Cardiac septum (tissue), 1 donor: Measurements from ENCODE around the gene SDC4. TPM values are rescaled to one million over a fixed set of nuclear protein-coding genes. Genes with fewer than 3 reads are reported as not detected.
A peak's percentile ranks its signal among the peaks of the same experiment; 100 is the strongest.

Experiments
- DNase-seq: peaks from one replicate; pipeline ENCODE4 v3.0.0-alpha.2; 2020; ENCODE audit warnings: low spot score
- intact Hi-C: fragments of 100-400 bp; cut with DNase I; formaldehyde crosslinking; loops from one replicate; pipeline ENCODE4 v1.14.0; 2022
- total RNA-seq: library from RNA; stranded (reverse); fragmentation: NEBNext Ultra II Directional; extraction: Animal tissue kit (Norgen Biotek cat#: 25700); gene quantifications from one replicate; pipeline ENCODE4 v1.2.1, GENCODE V29; 2021
- donor health status: DM: no; HTN: no; CAD: no.

SDC4 gene
- total RNA-seq, 1 donor from 2014 or later = 100 TPM

DNA sequence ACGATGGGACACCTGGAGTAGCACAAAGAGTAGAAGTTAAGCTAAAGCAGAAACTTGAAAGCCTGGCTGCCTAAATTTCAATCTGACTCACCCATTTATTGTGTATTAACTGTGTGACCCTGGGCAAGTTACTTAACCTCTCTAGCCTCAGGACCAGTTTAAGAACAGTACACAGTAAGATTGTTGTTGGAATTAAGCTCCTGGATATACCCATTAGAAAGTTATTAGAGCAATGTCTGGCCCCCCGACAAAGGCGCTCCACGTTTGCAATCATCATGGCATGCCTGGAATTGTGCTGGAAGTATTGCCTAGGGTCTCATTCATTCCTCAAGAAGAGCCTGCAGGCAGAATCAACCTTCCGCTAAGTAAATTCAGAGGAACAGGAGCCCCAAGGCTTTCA lies 1.4 kb downstream of the SDC4 start:
- intact Hi-C loops = no loop called here
- DNase-seq = no peak

DNA sequence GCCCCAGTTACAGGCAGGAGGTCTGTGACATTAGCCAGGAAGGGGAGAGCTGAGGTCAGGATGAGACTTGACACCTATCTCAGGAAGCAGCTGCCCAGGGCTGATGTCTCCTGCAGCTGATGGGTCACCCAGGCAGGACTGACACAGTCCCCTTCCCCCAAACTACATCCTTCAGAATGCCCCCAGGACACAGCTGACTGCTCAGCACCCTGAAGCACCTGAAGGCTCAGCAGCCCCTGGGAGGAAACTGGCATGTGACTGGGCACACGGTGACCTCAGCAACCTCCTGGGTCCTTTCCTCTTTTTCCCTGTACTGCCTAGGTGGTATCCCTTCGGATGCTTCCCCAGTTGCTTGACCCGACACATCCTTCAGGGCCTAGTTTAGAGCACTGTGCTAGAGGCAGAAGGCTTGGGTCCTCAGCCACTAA lies 1.9 kb downstream of the SDC4 start:
- intact Hi-C loops = no loop called here
- no peak for DNase-seq

DNA sequence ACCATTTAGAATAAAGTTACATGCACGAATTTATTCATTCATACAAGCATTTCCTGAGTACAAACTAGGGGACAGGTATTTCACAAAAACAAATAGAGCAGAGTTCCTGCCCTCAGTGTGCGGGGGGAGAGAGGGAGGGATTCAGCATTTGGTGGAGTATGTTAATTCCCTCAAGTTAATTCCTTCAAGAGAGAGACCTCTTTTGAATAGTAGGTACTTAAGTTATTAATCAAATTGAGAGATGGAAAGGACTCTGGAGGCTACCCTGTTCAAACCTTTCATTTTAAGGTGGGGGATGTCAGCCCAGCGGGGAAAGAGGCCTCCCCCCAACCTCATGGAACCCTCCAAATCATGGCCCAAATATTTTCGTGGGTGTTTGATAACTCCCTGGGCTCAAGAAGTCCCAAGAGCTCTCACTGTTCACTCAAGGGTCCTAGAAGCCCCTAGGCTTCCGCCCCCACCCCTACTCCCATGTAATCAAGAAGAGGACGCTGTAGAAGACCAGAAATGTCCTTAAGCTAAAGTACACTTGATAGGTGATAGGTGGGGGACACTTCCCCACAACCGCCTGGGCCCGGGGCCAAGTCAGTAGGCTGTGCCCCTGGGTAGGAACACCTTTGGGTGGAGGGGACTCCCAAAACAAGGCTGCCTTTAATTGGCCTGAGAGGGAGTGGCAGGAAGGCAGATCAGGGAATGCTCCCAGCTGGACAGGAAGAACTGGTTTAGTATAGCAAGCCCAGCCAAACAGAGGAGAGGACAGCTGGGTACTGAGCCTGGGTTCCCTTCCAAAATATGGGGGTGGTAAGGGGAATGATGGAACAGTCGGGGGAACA lies 2.9 kb downstream of the SDC4 start:
- DNase-seq = no peak
- intact Hi-C loops = no loop called here

DNA sequence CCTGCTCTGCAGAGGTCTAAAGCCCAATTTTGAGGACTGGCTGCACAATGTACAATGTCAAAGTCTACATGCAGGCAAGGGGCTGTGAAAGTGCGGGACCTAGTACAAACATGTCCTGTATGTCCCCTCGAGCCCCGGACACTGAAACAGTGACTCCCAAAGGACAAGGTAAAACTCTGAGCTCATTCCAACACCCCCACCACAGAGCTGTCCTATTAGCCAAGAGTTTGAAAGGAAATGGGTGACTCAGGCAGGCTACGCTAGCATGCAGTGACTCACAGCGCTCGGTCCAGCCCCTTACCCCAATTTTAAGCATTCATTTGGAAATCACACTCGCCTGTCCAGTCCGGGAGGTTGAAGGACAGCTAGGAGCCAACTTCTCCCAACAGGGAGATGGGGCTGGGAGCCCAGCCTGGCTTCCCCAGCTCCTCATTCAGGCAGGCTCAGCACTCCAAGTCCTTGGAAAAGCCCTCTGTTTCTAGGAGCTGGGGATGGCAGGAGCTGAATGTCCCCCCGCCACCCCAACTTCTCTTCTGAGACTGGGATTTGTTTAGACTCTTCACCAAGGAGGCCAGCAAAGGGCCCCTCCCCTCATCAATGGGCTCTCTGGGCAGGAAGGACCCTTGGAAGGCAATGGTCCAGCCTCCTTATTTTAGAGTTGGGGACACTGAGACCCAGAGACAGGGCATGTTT lies 3.9 kb downstream of the SDC4 start:
- no peak for DNase-seq
- intact Hi-C loops = no loop called here

DNA sequence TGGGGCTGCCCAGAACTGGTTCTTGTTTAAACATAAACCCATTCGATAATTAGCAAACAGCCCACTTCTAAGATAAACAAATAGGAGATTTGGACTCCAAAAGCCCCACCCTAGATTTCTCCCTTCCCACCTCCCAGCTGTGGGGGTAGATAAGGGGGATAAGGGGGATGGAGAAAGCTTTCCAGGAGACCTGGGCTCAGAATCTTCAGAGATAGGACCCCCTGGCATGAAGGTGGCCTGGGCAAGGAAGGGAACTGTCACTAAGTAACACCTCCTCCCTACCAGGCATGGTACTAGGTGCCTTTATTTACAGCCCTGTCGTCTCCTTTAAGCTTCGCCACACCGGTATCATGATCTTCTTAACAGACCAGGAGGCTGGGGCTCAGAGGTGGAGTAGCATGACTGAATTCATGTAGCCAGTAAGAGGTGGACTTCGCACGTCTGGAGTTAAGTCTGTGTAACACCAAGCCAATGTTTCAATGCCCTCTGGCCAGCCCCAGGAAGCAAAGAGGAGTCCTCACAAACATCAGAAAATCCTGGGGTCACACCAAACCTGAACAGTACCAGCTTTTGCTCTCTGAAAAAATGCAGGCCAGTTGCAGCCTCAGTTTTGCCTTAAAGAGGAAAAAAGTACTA lies 4.6 kb downstream of the SDC4 start:
- intact Hi-C loops = loop anchor here (2.0 kb wide), 1 partner anchor 63 kb away; no protein-coding TSS in a partner anchor
- DNase-seq = no peak

DNA sequence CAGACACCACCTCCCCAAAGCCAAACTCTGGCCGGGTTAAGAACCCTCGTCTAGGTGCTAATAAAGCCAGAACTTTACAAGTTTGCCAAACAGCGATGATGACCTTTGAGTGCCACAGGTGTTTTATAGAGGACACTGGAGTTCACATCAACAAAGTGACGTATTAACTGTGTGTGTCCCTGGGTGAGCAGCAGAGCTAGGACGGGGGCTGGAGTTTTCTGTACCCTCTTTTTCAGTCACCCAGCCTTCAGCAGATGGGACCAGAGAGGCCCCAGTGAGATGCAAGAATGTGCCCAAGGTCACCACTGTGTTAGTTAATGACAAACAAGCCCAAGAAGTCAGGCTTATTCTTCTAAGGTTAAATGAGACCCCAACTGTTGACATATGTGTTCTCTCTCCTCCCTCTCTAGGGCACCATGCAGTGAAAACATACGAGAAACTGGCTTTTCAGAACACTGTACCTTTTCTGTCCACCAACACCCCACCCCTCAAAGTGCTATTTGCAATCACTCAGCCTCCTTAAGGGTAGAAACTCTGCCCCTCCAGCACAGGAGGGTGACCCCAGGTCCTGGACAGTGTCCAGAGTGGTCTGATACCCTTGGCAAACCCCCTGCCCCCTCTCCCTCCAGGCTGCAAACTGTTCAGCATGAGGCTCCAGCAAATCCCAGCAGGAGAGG lies 5.2 kb downstream of the SDC4 start:
- no peak for DNase-seq
- intact Hi-C loops = loop anchor here (1.0 to 2.0 kb wide), 2 partner anchors 15 to 64 kb away; no protein-coding TSS in a partner anchor

DNA sequence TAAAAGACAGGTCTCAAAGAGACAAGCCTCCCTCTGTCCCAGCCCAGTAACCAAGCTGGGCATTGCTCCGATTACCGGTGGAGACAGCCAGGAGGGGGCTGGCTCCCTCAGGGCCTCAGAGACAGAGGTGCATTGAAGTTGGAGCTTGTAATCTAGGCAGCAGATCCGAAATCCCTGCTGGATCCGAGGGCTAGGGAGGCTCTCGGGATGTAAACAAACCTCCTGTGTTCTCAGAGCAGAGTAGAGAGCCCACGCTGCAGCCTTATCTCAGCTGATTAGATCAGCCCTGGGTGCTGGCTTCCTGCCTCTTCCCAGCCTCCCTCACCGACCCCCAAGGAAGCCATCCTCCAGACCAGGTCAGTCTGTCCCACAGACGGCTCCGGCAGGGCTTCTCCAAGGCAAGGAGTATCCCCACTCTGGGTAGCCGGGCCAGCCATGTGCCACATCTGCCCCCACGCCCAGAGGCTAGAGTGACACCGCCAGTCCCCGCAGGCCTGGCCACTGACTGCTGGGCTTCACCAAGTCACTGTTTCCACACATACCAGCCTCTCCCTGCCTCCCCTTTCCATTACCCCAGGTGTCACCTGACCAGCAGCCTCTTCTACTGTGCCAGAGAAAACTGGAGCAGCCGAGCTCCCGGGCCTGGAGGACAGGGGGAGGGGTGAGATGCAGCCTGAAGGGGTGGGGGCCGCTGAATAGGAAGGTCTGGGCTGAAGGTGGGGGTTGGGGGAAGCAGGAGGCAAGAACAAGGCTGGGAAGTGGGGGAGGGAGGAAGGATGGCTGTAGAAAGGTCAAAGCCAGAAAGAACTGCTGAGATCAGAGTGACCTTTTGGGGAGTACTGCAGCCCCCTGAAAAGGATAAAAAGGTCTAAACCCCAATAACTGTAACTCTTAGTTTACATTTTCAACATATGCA lies 6.0 kb downstream of the SDC4 start:
- intact Hi-C loops = loop anchor here (1.0 to 2.0 kb wide), 2 partner anchors 16 to 65 kb away; no protein-coding TSS in a partner anchor
- peak; percentile 90 for DNase-seq

DNA sequence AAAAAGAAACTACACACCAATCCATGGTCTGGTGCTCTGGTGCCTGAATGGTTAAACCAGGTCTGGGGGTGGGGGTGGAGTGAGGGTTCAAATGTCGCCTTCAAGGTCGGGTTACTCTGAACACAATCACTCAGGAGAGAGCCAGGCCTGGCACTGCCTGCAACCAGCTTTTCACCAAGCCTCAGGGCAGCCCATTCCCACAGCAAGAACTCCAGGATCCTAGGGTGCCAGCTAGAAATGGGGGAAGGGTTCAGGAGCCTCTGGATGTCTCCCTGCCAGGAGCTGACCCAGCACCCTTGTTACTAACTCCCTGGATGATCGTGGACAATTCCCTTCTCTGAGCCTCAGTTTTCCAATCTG lies 6.7 kb downstream of the SDC4 start:
- no peak for DNase-seq
- intact Hi-C loops = no loop called here

DNA sequence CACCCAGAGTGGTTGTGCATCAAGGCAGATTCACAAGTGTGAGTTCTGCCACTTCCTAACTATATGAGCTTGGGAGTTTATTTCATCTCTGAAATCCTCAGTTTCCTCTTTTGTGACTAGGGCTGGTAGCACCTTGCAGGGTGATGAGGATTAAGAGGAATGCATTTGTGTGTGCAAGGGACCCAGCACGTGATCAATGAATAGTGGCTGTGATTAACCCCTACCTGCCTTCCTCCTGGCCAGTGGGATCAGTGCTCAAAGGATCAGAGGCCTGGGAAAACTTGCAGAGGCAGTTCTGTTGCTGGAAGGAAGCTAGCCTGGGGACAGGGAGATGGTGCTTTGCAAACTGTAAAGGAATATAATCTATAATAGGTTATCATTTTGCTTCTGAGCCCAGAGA lies 7.3 kb downstream of the SDC4 start:
- intact Hi-C loops = no loop called here
- no peak for DNase-seq

DNA sequence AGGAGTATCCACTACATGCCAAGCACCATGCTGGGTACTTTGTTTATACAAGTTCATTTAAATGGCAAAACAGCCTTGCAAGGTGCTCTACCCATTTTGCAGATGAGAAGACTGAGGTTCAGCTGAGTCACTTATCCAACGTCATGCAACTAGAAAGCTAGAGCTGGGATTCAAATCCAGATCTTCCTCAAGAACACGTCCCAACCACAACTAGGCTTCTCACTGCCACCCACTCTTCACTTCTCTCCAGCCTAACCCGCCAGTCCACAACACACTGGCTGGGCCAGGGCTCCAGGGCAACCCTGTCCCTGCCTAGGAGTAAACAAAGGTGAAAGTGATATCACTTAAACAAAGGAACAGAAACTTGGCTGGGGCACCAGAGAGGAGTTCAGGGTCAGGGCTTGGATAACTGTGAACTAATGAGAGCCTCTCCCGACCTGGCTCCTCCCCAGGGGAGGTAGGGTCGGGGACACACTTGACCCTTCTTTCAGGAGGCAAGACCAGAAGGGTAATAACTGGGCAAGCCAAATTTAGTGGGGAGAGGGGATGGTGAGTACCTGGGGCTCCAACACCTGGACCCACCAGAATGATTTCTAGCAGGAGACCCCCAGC lies 7.9 kb downstream of the SDC4 start:
- intact Hi-C loops = no loop called here
- DNase-seq = no peak

DNA sequence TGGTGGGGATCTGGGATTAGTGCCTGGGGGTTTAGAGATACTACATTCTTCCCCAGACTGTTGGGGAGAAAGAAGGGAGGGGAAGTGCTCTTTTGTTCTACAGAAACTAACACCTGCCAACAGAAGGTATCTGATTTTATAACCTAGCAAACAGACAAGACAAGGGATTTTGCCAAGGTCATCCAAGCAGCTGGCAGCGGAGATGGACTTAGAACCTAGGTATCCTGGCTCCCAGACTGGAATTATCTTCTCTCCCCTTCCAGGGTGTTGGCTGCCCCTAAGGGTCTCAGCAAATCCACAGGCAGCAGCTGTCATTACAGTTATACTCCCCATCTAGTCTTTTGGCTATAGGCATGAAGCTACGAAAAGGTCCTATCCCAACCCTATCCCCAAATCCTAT lies 8.4 kb downstream of the SDC4 start:
- intact Hi-C loops = no loop called here
- DNase-seq = no peak

DNA sequence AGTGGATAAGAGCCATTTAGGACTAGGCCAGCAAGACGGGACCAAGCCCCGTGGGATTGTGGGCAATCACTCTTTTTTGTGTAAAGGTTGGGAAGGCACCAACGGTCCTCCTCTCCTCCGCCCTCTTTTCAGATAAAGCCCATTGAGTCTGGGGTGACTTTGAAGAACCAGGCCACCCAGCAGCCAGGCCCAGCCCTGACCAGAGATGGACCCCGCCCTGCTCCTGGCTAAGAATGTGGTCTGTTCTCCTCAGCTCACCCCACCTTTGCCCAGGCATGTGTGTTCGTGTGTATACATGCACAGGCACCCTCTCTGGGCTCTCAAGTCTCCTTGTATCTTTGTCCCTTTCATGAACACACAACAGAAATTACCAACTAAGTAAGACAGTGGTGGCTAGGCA lies 9.1 kb downstream of the SDC4 start:
- intact Hi-C loops = no loop called here
- no peak for DNase-seq

DNA sequence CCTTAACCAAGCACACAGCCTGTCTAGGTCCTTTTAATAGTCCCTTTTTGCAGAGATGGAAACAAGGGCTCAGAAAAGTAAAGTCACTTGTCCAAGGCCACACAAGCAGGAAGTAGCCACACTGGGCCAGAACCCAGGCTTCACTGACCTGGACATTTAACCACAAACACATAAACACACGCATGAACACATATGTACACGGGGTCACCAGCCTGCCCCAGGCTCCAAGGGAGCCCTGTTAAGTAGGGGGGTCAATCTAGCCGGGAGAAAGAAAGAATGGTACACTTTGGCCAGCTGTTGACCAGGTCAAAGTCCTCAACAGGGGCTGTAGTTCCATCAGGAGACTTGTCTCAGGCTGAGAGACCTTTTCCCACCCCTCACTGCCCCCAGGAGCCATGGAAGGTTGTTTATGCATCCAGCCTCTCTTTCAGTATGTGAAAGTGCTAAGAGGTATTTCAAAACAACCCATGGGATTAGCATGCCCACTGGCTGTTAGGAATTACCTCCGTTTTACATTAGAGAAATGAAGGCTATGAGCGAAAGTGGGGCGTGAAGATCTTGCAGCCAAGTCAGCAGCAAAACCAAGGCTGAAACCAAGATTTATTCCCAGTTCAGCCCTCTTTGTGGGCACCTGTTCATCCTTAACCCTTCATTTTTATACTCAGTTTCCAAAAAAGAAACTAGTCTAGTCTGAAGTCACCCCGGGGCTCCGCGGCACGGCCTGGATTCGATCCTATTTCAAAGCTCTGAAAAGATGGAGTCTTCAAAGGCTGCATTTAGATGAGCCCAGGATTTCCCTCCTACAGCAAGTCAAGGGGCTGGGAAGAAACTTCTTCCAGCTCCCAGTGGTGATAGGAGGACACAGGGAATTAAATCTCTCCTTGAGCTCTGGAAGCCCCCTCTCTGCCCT lies 9.8 kb downstream of the SDC4 start:
- intact Hi-C loops = no loop called here
- no peak for DNase-seq

DNA sequence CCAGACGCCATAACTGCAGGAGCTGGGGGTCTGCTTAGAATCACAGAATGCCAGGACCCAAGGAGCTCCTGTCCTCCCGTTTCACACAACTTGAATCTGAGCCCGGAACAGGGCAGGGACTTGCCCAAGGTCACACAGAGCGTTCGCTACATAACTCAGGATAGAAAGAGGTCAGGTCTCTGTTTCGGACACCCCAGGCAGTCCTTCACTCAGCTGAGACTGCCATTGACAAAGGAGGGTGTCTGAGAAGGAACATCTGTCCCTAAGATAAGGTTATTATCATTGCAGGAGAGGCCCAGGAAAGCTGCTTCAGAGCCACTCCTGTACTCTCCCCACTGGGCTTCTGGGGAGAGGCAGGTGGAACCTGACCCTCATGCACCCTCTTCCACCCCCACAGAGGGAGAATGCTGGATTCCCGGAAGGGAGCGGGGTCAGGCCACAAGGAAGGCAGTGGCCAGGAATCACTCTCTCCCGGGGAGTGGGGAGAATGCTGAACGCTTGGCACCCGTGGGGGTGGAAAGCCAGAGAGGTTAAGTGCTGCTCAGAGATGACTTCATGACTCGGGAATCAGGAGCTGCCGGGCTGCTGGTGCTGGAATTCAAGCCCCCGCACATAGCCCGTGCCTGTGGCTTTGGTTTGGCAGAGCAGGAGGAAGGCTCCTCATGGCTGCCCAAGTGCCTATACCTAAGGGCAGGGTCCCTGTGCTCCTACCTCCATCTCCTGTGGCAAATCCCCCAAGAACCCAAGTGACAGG lies 10.7 kb downstream of the SDC4 start:
- intact Hi-C loops = no loop called here
- peak; percentile 83 for DNase-seq

DNA sequence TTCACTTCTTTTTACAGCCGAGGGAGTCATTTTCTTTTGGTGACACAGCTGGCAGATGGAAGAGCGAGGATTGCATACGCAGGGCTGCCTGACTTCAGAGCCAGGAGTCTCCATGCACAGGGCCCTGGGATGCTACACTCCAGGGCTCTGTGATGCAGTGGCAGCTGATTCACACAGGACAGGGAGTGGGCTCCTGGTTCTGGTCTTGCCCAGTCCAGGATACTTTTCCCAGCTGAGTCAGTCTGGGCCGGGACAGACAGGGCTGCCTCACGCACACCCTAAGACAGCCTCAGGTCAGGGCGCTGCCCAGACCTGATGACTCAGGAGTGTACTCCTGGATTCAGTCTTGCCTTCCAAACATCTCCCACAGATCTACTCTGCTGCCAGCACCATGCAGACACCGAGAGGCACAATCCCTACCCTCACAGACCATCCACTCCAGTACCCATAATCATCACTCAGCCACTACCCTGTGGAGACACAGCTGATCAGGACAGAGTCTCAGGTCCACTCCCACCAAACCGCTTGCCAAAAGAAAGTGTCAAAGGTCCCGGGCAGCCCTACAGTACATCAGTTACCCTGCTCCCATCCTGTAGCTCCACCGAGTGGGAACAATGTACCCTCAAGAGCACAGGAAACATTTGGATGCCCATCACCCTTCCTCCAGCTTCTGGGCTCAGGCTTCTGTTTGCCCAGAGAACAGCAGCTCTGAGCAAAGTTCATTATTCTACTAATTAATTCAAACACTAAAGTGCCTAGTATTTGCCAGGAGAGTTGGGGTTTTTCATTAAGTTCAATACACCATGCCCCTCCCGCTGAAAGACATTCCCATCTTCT lies 11.5 kb downstream of the SDC4 start:
- intact Hi-C loops = no loop called here
- DNase-seq = no peak

DNA sequence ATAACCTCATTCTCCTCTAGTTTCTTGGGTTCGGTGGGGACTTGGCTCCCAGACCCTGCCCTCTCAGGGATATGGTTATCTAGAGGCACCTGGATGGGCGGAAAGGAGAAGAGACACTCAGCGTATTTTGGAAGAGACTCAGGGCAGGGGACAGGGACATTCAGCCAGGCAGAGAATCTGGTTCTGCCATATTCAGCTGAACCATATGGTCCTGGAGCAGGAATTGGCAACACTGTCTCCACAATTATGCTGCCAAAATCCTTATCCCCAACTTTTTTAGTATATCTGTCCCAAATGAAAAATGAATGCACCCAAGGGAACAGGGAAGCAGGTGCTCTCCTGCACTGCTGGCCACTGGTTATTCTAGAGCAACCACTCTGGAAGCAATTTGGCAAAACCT lies 17.7 kb downstream of the SDC4 start:
- intact Hi-C loops = no loop called here
- DNase-seq = no peak
